Renal pelvis (tissue), 4 donors: ENCODE data around the gene CACNA1G. TPM values are rescaled to one million over a fixed set of nuclear protein-coding genes. Genes with fewer than 3 reads are reported as not detected.

ENCODE experiments used
- DNase-seq: peaks from one replicate; pipeline ENCODE4 v3.0.0-alpha.2; 2013
- polyA plus RNA-seq, 3 donors: library from polyadenylated mRNA; unstranded; fragments of 120-200 nt; gene quantifications; one replicate each; pipeline ENCODE4 v1.2.1, GENCODE V29; 2013; ENCODE audit not compliant: insufficient read length in 3 of 3

CACNA1G gene
- polyA plus RNA-seq, 3 donors = 6.3 to 8.1 (median 7.7) TPM

DNA sequence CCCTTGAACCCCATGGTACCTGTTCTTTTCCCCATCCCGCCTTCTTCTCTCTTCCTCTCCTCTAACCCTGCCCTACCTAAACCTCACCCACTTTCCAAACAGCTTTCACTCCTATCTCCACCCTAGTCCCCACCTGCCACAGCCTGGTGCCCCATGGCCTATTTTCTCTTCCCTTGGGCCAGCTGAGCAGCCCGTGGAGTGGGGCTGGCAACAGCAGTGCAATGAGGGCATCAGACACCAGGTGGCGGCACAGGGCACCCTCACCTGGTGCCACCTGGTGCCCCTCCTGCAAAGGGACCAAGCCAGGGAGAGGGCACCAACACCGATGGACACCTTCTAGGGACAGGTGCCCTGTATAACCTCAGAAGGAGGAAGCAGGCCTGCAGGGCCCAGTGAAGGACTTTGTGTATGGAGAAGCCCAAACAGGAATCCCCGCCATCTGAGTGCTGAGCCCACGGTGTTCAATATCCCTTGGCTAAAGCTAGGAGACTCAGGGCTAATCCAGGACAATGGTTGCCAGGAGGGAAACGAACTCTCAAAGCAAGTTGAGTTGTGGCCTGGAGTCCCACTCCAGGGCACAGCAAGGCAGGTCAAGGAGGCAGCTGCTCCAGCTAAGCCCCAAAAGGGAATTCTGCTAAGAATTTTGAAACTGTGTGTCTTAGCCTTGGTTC is 70.1 kb downstream of the CACNA1G start:
- no peak for DNase-seq

DNA sequence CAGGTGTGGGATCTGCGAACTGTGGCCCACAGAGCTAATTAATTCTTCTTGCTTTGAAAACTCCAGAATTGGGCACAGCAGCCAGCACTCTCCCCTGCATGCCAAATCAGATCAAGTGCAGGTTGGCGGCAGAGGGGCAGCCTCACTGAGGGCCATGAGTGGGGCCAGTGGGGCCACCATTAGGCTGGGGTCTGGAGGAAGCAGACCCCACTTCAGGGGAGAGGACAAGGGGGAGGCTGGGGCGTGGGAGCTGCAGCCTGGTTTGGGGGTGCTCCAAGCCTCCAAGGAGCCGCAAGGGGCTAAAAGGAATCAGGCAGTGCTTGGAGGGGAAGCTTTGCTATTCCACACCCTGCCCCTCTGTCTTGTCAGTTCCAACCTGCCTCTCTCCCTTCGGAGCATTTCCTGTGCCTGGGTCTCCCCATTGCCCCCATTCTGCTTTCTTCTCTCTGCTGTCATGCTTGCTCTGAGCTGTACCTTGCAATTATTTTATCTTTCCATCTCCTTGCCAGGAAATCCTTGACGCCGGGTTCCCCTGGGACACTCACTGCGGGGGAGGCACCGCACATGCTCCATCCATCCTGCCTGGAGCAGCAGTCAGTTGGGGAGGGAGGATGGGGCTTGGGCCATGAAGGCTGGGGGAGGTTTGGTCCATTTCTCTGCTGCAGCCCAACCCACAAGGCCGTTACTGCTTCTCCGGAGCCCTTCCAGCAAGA is 70.8 kb downstream of the CACNA1G start:
- DNase-seq = no peak

DNA sequence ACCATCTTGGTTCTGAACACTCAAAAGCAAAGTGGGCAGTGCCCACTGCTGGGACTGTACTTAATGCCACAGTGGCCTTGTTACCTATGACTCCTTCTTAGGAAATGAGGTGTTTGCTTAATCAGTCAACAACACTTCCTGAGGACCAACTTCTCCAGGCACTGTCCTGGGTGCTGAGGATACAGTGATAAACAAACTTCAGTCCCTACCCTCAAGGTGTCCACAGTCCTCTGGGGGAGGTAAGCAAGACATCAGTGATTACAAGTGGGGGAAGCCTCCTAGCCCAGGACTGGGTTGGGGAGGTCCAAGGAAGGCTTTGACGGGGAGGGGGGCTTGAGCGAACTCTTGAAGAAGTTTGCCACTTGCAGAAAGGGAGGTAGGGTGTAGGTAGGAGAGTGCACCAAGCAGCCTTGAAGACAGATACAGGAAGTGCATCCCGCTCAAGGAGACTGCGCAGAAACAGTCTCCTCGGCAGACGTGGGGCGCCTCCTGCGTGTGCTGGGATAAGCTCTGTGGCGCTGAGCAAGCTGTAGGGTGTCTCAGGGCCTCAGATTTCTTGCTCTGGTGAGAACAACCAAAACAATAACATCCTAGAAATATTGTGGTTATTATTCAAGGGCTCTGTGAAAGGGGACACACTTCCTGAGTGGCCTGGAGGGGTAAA is 71.5 kb downstream of the CACNA1G start:
- DNase-seq = no peak

DNA sequence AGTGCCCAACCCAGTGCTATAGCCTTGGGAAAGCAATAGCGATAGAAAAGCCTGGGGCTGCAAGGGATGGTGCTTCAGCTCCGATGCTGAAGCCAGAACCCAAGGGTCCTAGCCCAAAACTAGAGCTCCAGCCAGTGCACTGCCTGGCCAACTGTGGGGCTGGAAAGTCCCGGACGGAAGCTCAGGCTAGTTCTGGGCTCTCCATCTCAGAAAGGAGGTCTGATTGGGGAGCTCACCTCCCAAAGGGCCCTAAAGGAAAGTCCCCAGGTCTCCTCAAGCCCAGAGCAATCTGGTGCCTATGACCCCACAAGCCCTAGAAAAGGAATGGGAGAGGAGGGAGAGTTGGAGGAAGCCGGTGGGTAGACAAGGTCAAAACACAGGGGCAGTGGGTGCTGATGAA is 72.1 kb downstream of the CACNA1G start:
- no peak for DNase-seq

DNA sequence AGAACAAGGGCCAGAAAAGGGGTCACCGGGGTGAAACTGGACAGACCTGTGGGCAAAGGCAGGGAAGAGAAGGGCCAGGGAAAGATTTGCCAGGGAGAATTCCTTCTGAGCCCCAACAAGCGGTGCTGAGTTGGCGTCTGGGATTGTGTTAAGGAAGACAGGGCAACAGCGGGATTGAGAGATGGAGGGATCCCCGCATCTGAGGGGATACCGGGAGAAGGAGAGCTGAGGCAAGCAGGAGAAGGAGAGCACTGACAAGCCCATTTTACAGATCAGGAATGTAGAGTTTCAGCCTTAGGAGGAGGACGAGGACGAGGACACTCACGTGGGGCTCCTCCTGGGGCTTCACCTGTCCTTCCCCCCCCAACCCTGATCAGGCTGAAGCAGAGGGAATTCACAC is 73.2 kb downstream of the CACNA1G start:
- no peak for DNase-seq

DNA sequence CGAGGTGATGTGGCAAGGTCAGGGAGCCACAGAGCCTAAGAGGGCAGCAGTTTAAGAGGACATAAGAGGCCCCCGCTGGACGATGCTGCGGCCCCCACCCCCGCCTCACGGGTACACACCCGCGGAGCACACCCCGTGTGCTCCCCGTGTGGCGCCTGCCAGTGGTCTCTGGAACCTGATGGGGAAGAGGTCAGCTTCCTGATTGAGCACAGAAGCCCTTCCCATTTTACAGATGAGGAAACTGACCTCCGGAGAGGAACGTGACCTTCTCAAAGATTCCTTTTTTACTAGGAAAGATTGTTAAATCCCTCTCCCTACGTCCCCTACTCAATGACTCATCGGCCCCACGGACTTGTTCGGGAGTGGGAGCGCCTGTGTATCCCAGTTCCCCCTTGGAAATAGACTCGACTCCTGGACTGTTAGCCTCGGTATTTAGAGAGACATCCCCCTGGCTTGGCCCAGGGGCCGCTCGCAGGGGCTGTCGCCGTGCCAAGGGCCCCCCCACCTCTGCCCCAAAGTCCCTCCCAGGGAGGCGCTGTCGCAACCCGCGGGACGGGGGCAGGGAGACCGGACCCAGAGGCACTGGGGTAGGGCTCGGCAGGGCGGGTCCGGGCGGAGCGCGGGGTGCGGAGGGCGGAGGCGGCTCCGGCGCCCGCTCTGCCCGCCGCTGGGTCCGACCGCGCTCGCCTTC is 73.9 kb downstream of the CACNA1G start, which contains the start of gene ABCC3:
Gene ABCC3 (plus strand): TSS at position 658 of the 691 bp plus-strand sequence. CDS start 56 bp downstream, outside the sequence.
- DNase-seq = no peak

DNA sequence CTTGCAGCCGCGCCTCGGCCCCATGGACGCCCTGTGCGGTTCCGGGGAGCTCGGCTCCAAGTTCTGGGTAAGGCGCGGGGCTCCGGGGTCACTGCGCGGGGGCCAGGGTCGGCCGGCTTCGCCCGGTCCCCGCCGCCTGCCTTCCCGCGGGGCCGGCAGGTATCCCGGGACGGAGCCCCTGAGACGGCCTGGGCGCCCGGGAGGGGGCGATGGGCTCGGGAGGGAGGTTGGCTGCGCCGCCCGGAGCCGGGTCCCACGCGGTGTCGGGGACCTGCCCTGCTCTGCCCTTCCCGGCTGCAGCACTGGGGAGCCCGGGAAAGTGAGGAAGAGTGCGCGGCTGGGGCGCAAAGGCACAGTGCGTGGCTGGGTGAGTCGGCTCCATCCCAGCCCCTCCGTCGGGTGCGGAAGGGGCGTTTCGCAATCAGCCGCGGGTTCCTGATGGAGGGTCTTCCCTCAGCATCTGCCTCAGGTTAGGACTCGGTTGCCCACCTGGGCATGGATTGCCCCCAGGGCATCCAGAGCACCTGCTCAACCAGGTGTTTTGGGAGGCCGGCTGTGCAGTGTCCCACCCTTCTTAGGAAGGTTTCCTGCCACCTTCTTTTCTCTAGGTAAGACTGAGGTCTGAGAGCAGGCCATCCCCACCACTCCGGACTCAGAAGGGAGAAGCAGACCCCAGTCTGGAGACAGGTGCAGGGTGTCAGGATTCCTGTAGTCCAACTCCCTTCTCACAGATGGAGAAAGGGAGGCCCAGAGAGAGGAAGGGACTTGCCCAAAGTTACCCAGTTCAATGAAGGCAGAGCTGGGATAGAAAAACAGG is 74.6 kb downstream of the CACNA1G start:
- no peak for DNase-seq

DNA sequence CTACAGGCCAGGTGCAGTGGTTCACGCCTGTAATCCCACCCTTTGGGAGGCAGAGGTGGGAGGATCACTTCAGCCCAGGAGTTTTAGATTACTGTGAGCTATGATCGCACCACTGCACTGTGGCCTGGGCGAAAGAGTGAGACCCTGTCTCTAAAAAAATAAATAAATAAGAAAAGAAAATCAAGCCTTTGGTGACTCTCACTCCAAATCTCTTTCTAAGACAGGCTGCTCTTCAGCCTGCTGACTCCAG is 75.1 kb downstream of the CACNA1G start:
- DNase-seq = no peak

DNA sequence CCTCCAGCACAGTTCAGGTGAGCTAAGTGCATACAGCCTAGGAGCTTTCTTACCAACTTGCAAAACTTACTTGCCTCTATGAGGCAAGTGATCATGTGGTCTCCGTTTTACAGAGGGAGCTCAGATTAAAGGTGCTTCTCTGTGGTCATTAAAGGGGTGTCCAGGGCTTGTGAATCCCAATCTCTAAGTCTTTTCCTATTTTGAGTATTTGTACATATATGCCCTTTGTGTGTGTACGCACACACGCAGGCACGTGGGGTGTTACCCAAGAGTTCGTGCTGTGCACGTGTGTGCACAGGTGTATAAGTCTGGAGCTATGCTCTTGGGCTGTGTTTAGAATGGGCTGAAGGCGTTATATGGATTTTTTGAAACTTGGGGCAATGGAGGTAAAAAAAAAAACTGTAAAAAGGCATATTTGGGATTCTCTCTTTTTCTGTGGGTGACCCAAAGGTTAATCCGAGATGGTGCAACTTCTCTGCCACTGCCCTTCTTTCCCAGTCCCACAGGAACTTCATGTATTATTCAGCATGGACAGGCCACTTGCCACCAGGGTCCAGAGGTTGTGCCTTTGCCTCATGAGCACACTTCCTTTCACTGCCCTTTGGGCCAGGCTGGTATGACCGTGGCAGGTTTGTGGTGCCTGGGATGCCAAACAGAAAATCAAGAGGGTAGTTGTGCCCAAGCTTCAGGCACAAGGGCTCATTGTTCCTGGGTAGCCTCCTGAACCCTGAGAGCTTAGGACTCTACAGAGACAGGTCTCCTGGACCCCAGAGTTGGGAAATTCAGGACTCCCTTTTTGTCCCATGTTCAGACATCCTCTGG is 75.7 kb downstream of the CACNA1G start:
- no peak for DNase-seq

DNA sequence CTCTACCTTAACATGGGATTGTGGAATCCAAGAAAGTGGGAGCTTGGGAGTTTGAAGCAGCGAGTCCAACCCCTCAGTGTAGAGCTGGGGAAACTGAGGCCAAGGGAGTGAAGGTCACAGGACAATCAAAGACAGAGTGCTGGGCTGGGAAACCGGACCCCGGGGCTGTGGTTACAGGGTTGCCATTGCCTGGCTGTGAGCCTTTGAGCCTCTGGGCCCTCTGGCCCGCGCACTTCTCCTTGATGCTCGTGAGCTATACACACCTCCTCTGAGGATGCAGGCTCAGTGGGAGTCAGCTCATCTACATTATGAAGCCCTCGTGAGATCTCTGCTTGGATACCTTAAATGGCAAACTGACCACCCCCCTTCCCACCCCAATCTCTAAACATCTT is 76.3 kb downstream of the CACNA1G start:
- DNase-seq = no peak

DNA sequence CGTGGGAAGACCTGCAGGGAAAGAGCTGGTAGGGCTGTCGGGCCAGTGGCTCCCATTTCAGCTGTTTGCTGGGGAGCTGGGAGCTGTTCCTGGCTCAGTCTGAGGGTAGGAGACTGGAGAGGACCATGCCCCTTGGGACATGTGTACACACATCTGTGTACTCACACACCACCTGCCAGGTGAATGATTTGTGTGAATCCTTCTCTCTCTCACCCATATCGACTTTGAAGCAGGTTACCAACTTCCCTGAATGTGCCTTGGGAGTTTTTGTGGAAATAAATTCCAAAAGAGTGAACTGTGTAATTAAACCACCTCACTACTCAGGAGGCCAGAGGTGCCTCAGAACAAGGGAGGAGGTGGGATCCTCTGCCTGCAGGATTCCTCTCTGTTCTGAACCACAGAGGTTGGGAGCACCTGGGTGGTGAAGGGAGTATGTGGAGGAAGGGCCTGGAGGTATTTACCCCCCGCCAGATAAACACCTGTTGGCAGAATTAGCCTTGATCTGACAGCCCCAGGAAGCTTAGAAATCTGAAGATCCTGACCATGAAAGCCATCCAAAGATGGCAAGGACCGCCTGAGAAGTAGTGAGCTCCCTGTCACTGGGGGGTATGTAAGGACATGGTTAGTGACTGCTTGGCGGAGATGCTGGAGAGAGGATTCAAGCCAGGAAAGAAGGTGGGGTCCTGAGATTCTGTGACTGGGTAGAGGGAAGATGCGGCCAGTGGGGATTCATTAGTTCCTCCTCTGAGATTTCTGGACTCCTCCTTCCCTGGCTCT is 77.5 kb downstream of the CACNA1G start:
- DNase-seq = no peak

DNA sequence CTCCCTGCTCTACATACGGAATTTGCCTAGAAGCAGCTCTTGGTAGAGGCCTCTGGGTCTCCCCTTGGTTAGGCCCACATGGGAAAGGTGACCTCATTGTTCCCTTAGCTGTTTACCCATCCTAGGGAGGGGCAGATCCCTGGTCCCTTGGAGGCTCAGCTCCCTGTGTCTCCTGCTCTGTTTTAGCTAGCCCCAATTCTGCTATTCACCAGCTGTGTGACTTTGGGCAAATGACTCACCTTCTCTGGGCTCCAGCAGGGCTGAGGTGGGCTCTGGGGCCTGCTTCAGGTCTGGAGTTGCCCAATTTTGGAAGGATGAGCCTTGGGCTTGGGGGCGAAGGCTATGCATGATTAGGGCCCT is 78.1 kb downstream of the CACNA1G start:
- DNase-seq = no peak

DNA sequence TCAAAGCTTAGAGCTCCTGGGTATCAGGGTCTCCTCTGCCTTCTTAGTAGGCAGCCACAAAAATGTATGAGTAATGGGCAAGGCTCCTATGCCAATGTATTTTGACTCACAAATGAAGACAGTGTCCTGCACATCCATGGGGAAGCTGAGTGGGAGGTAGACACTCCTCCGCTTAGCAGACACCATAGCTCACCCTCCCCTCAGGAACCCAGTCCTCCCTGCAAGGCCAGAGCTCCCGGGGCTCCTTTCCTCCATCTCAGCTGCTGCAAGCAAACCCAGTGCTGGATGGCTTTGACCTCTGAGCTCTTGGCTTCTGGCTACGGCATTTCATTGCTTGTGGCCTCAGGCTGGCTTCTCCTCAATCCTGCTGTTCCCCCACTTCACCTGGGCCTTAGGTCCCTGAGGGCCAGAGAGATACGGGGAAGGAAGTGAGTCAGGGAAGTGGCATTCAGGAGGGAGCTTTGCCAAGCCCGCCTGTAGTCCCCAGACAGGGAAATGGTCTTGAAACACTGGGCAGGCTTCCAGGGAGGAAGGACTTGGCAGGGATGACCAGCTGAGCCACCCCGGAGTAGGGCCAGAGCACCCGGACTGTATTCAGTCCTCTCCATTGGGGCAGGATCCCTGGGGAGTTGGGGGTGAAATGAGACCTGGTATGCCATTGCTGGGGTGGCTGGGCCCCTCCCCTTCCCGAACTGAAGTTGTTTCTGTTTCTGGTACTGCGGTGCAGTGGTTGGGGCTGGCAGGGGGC is 78.6 kb downstream of the CACNA1G start:
- no peak for DNase-seq

DNA sequence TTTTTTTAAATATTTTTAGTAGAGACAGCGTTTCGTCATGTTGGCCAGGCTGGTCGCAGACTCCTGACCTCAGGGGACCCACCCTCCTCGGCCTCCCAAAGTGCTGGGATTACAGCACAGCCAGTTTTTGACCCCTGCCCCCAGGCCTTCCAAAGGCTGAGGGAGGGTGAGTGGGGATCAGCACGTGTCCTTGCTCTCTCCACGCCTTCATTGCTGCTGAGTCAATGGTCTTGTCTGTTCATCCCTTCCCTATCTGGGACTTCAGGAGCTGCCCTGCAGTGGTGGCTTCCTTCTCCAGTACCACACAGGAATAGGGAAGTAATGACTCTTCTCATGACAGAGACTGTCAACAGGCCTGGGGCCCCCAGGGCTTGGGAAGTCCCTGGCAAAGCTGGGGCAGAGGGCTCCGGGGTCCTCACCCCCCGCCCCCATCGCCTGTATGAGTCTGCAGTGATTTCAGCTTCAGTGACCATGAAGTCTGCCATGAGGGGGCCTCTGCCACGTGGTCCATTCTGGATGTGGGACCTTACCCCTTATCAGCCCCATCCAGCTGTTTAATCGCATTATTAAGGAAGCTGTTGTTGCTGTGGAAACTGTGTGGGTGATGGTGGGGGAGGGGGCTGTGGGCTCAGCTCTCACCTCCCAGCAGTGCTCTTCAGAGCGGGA is 80.3 kb downstream of the CACNA1G start:
- DNase-seq = no peak

DNA sequence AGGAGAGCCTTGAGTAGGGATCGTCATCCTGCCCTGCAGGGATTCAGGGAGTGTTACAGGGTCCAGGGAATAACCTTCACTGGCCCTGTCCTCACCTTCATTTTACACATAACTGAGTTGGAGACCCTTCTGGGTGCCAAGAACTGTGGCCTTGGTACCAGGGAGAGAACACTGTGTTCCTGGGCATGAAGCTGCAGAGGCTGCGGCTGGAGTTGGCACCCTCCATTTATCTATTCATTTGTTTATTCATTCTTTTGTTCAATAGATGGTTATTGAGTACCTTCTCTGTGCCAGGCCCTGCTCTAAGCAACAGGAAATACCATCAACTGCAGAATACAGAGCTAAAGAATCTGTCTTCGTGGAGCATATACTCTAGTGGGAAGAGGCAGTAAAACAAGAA is 80.8 kb downstream of the CACNA1G start:
- DNase-seq = no peak

DNA sequence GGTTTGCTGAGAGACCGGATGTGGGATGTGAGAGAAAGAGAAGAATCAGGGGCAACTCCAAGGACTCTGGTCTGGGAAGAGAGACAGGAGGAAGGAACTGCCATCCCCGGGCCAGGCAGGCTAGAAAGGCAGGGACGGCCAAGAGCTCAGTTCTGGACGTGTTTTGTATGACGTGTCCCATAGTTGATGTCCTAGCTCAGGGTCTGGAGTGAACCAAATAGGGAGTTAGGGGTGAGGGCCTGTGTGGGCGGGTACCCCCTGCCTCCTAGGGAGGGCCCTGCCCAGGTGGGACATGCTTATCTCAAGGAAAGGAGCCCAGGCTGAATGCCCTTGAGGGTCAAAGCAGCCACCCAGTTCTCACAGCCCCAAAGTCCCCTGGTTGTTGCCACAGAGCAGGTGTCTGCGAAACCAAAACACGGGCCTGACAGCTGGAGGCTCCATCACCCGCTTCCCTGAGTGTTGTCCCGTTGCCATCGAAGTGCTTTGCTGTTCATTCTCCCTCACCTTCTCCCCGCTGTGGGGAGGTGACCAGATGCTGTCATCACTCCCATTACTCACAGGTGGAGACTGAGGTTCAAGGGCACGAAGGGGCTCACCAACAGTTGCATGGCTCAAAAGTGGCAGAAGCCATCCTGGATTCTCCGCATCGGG is 81.7 kb downstream of the CACNA1G start:
- DNase-seq = no peak

DNA sequence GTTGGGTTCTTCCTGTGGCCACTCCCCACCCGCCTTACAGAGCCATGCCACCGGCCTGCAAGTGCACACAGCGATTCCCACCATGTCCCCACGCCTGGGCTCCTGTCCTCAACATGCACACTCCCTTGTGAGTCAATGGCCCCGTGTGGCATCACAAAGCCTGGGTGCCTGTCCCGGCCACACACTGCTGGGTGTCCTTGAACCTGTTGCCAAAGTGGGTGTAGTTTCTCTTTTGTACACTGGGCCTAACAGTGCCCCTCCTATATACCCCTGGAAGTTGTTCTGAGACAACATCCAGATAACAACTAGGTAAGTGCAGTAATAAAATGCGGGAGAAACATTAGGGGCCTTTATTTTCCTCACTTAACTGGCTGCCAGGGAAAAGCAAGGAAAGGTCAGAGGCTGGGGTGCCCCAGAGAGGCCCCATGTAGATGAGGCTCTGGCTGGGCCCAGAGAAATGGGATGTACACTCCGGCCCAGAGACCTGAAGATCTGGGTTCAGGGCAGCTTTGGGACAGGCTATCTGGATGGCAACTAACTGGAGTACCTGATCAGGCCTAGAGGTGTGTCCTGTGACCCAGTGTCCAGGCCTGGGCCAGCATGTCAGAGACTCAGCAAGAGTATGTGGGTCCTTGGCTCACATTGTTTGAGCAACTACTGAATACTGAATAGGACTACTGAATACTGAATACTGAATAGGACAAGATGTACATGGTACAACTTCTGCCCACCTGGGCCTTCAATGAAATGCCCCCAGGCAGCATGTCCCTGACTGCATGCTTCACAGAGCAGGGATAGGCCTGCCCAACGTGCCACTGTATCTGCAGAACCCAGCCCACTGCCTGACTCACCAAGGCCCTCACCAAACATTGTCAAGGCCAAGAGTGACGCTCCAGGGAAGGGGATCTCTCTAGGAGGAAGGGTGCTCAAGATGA is 82.5 kb downstream of the CACNA1G start:
- DNase-seq = no peak
